Measurements from ENCODE around the gene TMEM59L. TPM values are rescaled to one million over a fixed set of nuclear protein-coding genes. Genes with fewer than 3 reads are reported as not detected.

Gene TMEM59L
- total and polyA plus RNA-seq, 2 of the 4 experiments (the other 2 are of a cell fraction) = under 0.01 to 5.9 TPM

GRCh38 chr19:18665771-18666202 lies 53.1 kb downstream of the TMEM59L start:
- Histone ChIP-seq H4K5ac (ENCODE audit: low read depth, low read length) (no peak overlapping the region), H3K23ac (ENCODE audit: low read depth, low read length) (no peak overlapping the region), H3K56ac (ENCODE audit: extremely low read depth, insufficient read depth, low read length) (no peak overlapping the region), H3K36me3 (ENCODE audit: control insufficient read depth, insufficient read depth, low read length) (peaks cover 26% of the 10 kb centered on the region), H2AFZ (replicated peaks; ENCODE audit: low read length, poor library complexity) (no peak overlapping the region), H3K4me1 (ENCODE audit: control insufficient read depth, insufficient read depth, low read length) (peaks cover 22% of the 10 kb centered on the region), H2BK20ac (ENCODE audit: low read depth, low read length) (no peak overlapping the region), H3K9me3 (ENCODE audit: control insufficient read depth, insufficient read depth, low read length) (no peaks in the 10 kb centered on the region), H3K79me1 (ENCODE audit: low read depth in 1 of 2, low read length in 2 of 2) (peaks cover 20 to 37% of the 10 kb centered on the region in 2 experiments; a peak in 3 of 4 replicates), H3K4me2 (ENCODE audit: low read depth, low read length) (no peak overlapping the region), H3K27me3 (ENCODE audit: control insufficient read depth, insufficient read depth, low read length) (no peaks in the 10 kb centered on the region), H2BK5ac (ENCODE audit: low read depth, low read length, poor library complexity, severe bottlenecking) (no peak overlapping the region), H3K14ac (replicated peaks; ENCODE audit: low read depth, low read length) (no peak overlapping the region), H3K4me3 (ENCODE audit: insufficient read depth, low read depth, low read length) (no peak overlapping the region), H2BK120ac (ENCODE audit: low read depth, low read length) (no peak overlapping the region), H4K20me1 (ENCODE audit: insufficient read depth, low read length) (peaks cover 8% of the 10 kb centered on the region), H4K8ac (ENCODE audit: low read depth in 2 of 2, low read length in 2 of 2) (no peak overlapping the region), H2AK5ac (ENCODE audit: low read depth, low read length) (no peak overlapping the region), H3K18ac (ENCODE audit: low read depth, low read length) (no peak overlapping the region), H3K27ac (ENCODE audit: insufficient read depth, low read length) (no peak overlapping the region), H2BK15ac (ENCODE audit: low read depth, low read length) (no peak overlapping the region), H3K4ac (ENCODE audit: low read depth, low read length) (no peak overlapping the region), H3K9me1 (ENCODE audit: insufficient read depth, low read length) (peaks cover 17% of the 10 kb centered on the region), H3K9ac (ENCODE audit: low read depth, low read length) (no peak overlapping the region), H4K91ac (ENCODE audit: insufficient read depth, low read depth, low read length) (no peak overlapping the region), H2AK9ac (replicated peaks; ENCODE audit: low read depth, low read length, poor library complexity) (no peak overlapping the region)
- ChIA-PET CTCF (no interaction called here), POLR2A (ENCODE audit: unreplicated experiment) (no interaction called here)
- intact Hi-C loops (cut with micrococcal nuclease) = no loop called here
- no TSS peak for BruUV-seq (replicated peaks)
- TF ChIP-seq ELK1 (IDR thresholded peaks at IDR 0.05; ENCODE audit: borderline replicate concordance, low read depth, low read length) (no peak), CTCF (conservative IDR thresholded peaks at IDR 0.05; ENCODE audit: low read depth, low read length) (no peak), CHD1 (IDR thresholded peaks at IDR 0.05; ENCODE audit: low read depth, low read length) (no peak), RAD21 (IDR thresholded peaks at IDR 0.05; ENCODE audit: low read length) (no peak), SMC3 (IDR thresholded peaks at IDR 0.05; ENCODE audit: low read depth, low read length) (no peak), FOS (IDR thresholded peaks at IDR 0.05; ENCODE audit: low read depth, low read length) (no peak), RCOR1 (IDR thresholded peaks at IDR 0.05; ENCODE audit: insufficient replicate concordance, low read length) (no peak), RFX5 (IDR thresholded peaks at IDR 0.05; ENCODE audit: low read depth, low read length) (no peak), BHLHE40 (IDR thresholded peaks at IDR 0.05; ENCODE audit: low read depth, low read length) (no peak), MAZ (IDR thresholded peaks at IDR 0.05; ENCODE audit: borderline replicate concordance, low read depth, low read length) (no peak), MXI1 (IDR thresholded peaks at IDR 0.05; ENCODE audit: borderline replicate concordance, low read depth, low read length) (no peak), CEBPB (IDR thresholded peaks at IDR 0.05; ENCODE audit: low read depth, low read length) (no peak), MAFK (IDR thresholded peaks at IDR 0.05; ENCODE audit: low read depth, low read length) (no peak), POLR2A (IDR thresholded peaks at IDR 0.05; ENCODE audit: low read depth, low read length) (no peak)
- dilution Hi-C loops (cut with HindIII; ENCODE audit: low sequenced_read_pairs, unreplicated experiment) = no loop called here
- 74% methylated on average over 11 of the region's 22 CpGs; no CpG with 5 or more reads in 1 of the 2 experiments for WGBS, 2 experiments (ENCODE audit: extremely low coverage in 2 of 2, insufficient read length in 1 of 2)
- ATAC-seq (ENCODE audit: low read depth) = no peak
- DNase-seq = no peak
- in situ Hi-C loops (cut with MboI; ENCODE audit: low sequenced_read_pairs) = no loop called here

Data from IMR-90 (cell line).